Measurements from ENCODE around the gene REXO4. TPM values are rescaled to one million over a fixed set of nuclear protein-coding genes. Genes with fewer than 3 reads are reported as not detected.
"Not testable (repeated sequence)": the region's sequence is repeated elsewhere in the genome, so short reads cannot be mapped to it uniquely, and the experiment has no call there.

REXO4 gene
- polyA plus RNA-seq, 1 donor from 2014 or later, result 16.1 TPM

DNA sequence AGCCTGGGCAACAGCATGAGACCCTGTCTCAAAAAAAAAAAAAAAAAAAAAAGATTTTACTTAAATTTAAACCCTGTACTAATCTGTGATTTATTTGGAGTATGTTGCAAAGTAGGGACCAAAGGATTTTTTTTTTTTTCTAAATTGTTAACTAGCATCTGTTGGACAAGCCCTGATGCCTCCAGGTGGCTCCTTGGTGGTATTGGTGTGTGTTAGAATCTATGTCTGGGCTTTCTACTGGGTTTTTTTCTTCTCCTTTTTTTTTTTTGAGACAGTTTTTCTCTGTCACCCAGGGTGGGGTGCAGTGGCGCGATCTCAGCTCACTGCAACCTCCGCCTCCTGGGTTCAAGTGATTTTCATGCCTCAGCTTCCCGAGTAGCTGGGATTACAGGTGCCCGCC, 34.1 kb upstream of the REXO4 start:
- H2AFZ ChIP-seq (ENCODE audit: low read depth, low read length); H4K20me1 ChIP-seq (ENCODE audit: insufficient read depth); H3K27me3 ChIP-seq (ENCODE audit: insufficient read depth, low read depth, low read length); H3K9me2 ChIP-seq (ENCODE audit: insufficient read depth, low read length); H3F3A ChIP-seq (ENCODE audit: insufficient read depth, low read length, poor library complexity, severe bottlenecking); H3K4me2 ChIP-seq (ENCODE audit: low read length); H3K9ac ChIP-seq (ENCODE audit: low read length); H3K79me2 ChIP-seq (replicated peaks; ENCODE audit: insufficient read depth, low read length); H3K9me3 ChIP-seq (ENCODE audit: low read length); H3K36me3 ChIP-seq (ENCODE audit: insufficient read depth, low read length); H3K27ac ChIP-seq (ENCODE audit: low read length); H3K4me3 ChIP-seq (ENCODE audit: low read length): not testable (repeated sequence)

GRCh38 chr9:133449760-133450159, 31.9 kb upstream of the REXO4 start:
- no peak overlapping the region for H3K4me2 ChIP-seq (ENCODE audit: low read length)
- no peak overlapping the region for H2AFZ ChIP-seq (ENCODE audit: low read depth, low read length)
- no peaks in the 10 kb centered on the region for H3K36me3 ChIP-seq (ENCODE audit: insufficient read depth, low read length)
- no peaks in the 10 kb centered on the region for H3F3A ChIP-seq (ENCODE audit: insufficient read depth, low read length, poor library complexity, severe bottlenecking)
- no peaks in the 10 kb centered on the region for H3K9me2 ChIP-seq (ENCODE audit: insufficient read depth, low read length)
- H3K79me2 ChIP-seq (replicated peaks; ENCODE audit: insufficient read depth, low read length), result no peaks in the 10 kb centered on the region
- TF ChIP-seq, protein P1, sequence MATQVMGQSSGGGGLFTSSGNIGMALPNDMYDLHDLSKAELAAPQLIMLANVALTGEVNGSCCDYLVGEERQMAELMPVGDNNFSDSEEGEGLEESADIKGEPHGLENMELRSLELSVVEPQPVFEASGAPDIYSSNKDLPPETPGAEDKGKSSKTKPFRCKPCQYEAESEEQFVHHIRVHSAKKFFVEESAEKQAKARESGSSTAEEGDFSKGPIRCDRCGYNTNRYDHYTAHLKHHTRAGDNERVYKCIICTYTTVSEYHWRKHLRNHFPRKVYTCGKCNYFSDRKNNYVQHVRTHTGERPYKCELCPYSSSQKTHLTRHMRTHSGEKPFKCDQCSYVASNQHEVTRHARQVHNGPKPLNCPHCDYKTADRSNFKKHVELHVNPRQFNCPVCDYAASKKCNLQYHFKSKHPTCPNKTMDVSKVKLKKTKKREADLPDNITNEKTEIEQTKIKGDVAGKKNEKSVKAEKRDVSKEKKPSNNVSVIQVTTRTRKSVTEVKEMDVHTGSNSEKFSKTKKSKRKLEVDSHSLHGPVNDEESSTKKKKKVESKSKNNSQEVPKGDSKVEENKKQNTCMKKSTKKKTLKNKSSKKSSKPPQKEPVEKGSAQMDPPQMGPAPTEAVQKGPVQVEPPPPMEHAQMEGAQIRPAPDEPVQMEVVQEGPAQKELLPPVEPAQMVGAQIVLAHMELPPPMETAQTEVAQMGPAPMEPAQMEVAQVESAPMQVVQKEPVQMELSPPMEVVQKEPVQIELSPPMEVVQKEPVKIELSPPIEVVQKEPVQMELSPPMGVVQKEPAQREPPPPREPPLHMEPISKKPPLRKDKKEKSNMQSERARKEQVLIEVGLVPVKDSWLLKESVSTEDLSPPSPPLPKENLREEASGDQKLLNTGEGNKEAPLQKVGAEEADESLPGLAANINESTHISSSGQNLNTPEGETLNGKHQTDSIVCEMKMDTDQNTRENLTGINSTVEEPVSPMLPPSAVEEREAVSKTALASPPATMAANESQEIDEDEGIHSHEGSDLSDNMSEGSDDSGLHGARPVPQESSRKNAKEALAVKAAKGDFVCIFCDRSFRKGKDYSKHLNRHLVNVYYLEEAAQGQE (IDR thresholded peaks at IDR 0.05; ENCODE audit: borderline replicate concordance), result no peak
- TF ChIP-seq MXI1 (conservative IDR thresholded peaks at IDR 0.05; ENCODE audit: poor library complexity, severe bottlenecking) (no peak), TAF1 (IDR thresholded peaks at IDR 0.05; ENCODE audit: low read depth) (no peak), POLR2AphosphoS5 (IDR thresholded peaks at IDR 0.05) (no peak), EP300 (conservative IDR thresholded peaks at IDR 0.05; ENCODE audit: poor library complexity, severe bottlenecking) (no peak), RAD21 (conservative IDR thresholded peaks at IDR 0.05) (no peak), EZH2 (IDR thresholded peaks at IDR 0.05; ENCODE audit: borderline replicate concordance, insufficient read depth, low read length, poor library complexity, severe bottlenecking) (no peak), SMC3 (conservative IDR thresholded peaks at IDR 0.05; ENCODE audit: poor library complexity) (no peak)
- TF ChIP-seq, protein P2, sequence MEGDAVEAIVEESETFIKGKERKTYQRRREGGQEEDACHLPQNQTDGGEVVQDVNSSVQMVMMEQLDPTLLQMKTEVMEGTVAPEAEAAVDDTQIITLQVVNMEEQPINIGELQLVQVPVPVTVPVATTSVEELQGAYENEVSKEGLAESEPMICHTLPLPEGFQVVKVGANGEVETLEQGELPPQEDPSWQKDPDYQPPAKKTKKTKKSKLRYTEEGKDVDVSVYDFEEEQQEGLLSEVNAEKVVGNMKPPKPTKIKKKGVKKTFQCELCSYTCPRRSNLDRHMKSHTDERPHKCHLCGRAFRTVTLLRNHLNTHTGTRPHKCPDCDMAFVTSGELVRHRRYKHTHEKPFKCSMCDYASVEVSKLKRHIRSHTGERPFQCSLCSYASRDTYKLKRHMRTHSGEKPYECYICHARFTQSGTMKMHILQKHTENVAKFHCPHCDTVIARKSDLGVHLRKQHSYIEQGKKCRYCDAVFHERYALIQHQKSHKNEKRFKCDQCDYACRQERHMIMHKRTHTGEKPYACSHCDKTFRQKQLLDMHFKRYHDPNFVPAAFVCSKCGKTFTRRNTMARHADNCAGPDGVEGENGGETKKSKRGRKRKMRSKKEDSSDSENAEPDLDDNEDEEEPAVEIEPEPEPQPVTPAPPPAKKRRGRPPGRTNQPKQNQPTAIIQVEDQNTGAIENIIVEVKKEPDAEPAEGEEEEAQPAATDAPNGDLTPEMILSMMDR (IDR thresholded peaks at IDR 0.05; ENCODE audit: poor library complexity, severe bottlenecking), result no peak
- H3K9ac ChIP-seq (ENCODE audit: low read length), result no peak overlapping the region
- no peaks in the 10 kb centered on the region for H3K27me3 ChIP-seq (ENCODE audit: insufficient read depth, low read depth, low read length)
- no peak overlapping the region for H3K27ac ChIP-seq (ENCODE audit: low read length)
- H3K4me3 ChIP-seq (ENCODE audit: low read length), result no peak overlapping the region
- no peaks in the 10 kb centered on the region for H3K9me3 ChIP-seq (ENCODE audit: low read length)
- no peaks in the 10 kb centered on the region for H4K20me1 ChIP-seq (ENCODE audit: insufficient read depth)

GRCh38 chr9:133448487-133448972, 30.7 kb upstream of the REXO4 start:
- Histone ChIP-seq H3K79me2 (replicated peaks; ENCODE audit: insufficient read depth, low read length) (no peaks in the 10 kb centered on the region), H3K4me2 (ENCODE audit: low read length) (no peak overlapping the region), H3K27ac (ENCODE audit: low read length) (no peak overlapping the region), H3F3A (ENCODE audit: insufficient read depth, low read length, poor library complexity, severe bottlenecking) (no peaks in the 10 kb centered on the region), H4K20me1 (ENCODE audit: insufficient read depth) (no peaks in the 10 kb centered on the region), H2AFZ (ENCODE audit: low read depth, low read length) (no peak overlapping the region), H3K36me3 (ENCODE audit: insufficient read depth, low read length) (no peaks in the 10 kb centered on the region), H3K9me3 (ENCODE audit: low read length) (no peaks in the 10 kb centered on the region), H3K9me2 (ENCODE audit: insufficient read depth, low read length) (no peaks in the 10 kb centered on the region), H3K27me3 (ENCODE audit: insufficient read depth, low read depth, low read length) (no peaks in the 10 kb centered on the region), H3K4me3 (ENCODE audit: low read length) (no peak overlapping the region), H3K9ac (ENCODE audit: low read length) (no peak overlapping the region)
- TF ChIP-seq POLR2AphosphoS5 (IDR thresholded peaks at IDR 0.05) (no peak), EP300 (conservative IDR thresholded peaks at IDR 0.05; ENCODE audit: poor library complexity, severe bottlenecking) (no peak)
- TF ChIP-seq, protein P2 (IDR thresholded peaks at IDR 0.05; ENCODE audit: poor library complexity, severe bottlenecking), result no peak

Measured in neural cell (in vitro differentiated cells).